ENCODE data around the gene BABAM2.

GRCh38 chr2:28333606-28334526 lies 443.3 kb downstream of the BABAM2 start:
- TF ChIP-seq, protein P1, sequence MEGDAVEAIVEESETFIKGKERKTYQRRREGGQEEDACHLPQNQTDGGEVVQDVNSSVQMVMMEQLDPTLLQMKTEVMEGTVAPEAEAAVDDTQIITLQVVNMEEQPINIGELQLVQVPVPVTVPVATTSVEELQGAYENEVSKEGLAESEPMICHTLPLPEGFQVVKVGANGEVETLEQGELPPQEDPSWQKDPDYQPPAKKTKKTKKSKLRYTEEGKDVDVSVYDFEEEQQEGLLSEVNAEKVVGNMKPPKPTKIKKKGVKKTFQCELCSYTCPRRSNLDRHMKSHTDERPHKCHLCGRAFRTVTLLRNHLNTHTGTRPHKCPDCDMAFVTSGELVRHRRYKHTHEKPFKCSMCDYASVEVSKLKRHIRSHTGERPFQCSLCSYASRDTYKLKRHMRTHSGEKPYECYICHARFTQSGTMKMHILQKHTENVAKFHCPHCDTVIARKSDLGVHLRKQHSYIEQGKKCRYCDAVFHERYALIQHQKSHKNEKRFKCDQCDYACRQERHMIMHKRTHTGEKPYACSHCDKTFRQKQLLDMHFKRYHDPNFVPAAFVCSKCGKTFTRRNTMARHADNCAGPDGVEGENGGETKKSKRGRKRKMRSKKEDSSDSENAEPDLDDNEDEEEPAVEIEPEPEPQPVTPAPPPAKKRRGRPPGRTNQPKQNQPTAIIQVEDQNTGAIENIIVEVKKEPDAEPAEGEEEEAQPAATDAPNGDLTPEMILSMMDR (conservative IDR thresholded peaks at IDR 0.05; ENCODE audit: low read length) = no peak
- no peak for TF ChIP-seq EZH2phosphoT487 (IDR thresholded peaks at IDR 0.05; ENCODE audit: borderline replicate concordance, low read depth, low read length)
